ENCODE measurements around the gene S100A1.

S100A1 gene

GRCh38 chr1:153598309-153599172 lies 29.7 kb upstream of the S100A1 start:
- Histone ChIP-seq H3K9me3 (no peaks in the 10 kb centered on the region), H3K4me1 (peaks cover 4% of the 10 kb centered on the region; the same call in 1 of the 2 replicates), H3K27me3 (no peaks in the 10 kb centered on the region), H3K36me3 (no peaks in the 10 kb centered on the region), H3K4me3 (ENCODE audit: low read depth, low read length) (no peak overlapping the region)
- TF ChIP-seq CTCF (IDR thresholded peaks at IDR 0.05; ENCODE audit: low read depth, low read length), result no peak
- DNase-seq, result peak; percentile 35

GRCh38 chr1:153599847-153600246 lies 28.4 kb upstream of the S100A1 start:
- H3K36me3 ChIP-seq, result no peaks in the 10 kb centered on the region
- H3K27me3 ChIP-seq, result no peaks in the 10 kb centered on the region
- no peak for DNase-seq
- peaks cover 4% of the 10 kb centered on the region; the same call in 1 of the 2 replicates for H3K4me1 ChIP-seq
- no peaks in the 10 kb centered on the region for H3K9me3 ChIP-seq
- no peak overlapping the region for H3K4me3 ChIP-seq (ENCODE audit: low read depth, low read length)
- TF ChIP-seq CTCF (IDR thresholded peaks at IDR 0.05; ENCODE audit: low read depth, low read length), result no peak

GRCh38 chr1:153602749-153603148 lies 25.5 kb upstream of the S100A1 start:
- H3K27me3 ChIP-seq, result no peaks in the 10 kb centered on the region
- no peak for DNase-seq
- H3K9me3 ChIP-seq, result no peaks in the 10 kb centered on the region
- TF ChIP-seq CTCF (IDR thresholded peaks at IDR 0.05; ENCODE audit: low read depth, low read length), result no peak
- peaks cover 4% of the 10 kb centered on the region; the same call in 1 of the 2 replicates for H3K4me1 ChIP-seq
- H3K4me3 ChIP-seq (ENCODE audit: low read depth, low read length), result no peak overlapping the region
- H3K36me3 ChIP-seq, result no peaks in the 10 kb centered on the region

GRCh38 chr1:153606194-153606593 lies 22.0 kb upstream of the S100A1 start:
- H3K4me1 ChIP-seq, result peaks cover 19% of the 10 kb centered on the region
- DNase-seq, result no peak
- TF ChIP-seq CTCF (IDR thresholded peaks at IDR 0.05; ENCODE audit: low read depth, low read length), result no peak
- H3K27me3 ChIP-seq, result no peaks in the 10 kb centered on the region
- H3K4me3 ChIP-seq (ENCODE audit: low read depth, low read length), result no peak overlapping the region
- no peaks in the 10 kb centered on the region for H3K9me3 ChIP-seq
- H3K36me3 ChIP-seq, result no peaks in the 10 kb centered on the region

GRCh38 chr1:153607381-153607780 lies 20.9 kb upstream of the S100A1 start:
- H3K9me3 ChIP-seq, result no peaks in the 10 kb centered on the region
- no peak for DNase-seq
- H3K36me3 ChIP-seq, result no peaks in the 10 kb centered on the region
- H3K4me3 ChIP-seq (ENCODE audit: low read depth, low read length), result no peak overlapping the region
- H3K27me3 ChIP-seq, result no peaks in the 10 kb centered on the region
- H3K4me1 ChIP-seq, result peaks cover 19% of the 10 kb centered on the region
- no peak for TF ChIP-seq CTCF (IDR thresholded peaks at IDR 0.05; ENCODE audit: low read depth, low read length)

GRCh38 chr1:153608089-153608682 lies 20.0 kb upstream of the S100A1 start:
- Histone ChIP-seq H3K9me3 (no peaks in the 10 kb centered on the region), H3K4me3 (ENCODE audit: low read depth, low read length) (no peak overlapping the region), H3K4me1 (peaks cover 19% of the 10 kb centered on the region), H3K27me3 (no peaks in the 10 kb centered on the region), H3K36me3 (no peaks in the 10 kb centered on the region)
- no peak for DNase-seq
- TF ChIP-seq CTCF (IDR thresholded peaks at IDR 0.05; ENCODE audit: low read depth, low read length), result no peak

Measured in BE2C (cell line).